Erythroblast (primary cell): ENCODE measurements around the gene LSM2.

ENCODE experiments used
- DNase-seq, 2 experiments: peaks; one replicate each; lab custom pipeline; 2025; lab: John Stamatoyannopoulos, UW
- GATA1 ChIP-seq: IDR thresholded peaks from 2 replicates; pipeline ENCODE4 v1.6.1; 2011; ENCODE audit warnings: low read depth, mild to moderate bottlenecking, control low read depth, low read length, moderate library complexity
- POLR2A ChIP-seq: IDR thresholded peaks from 2 replicates; pipeline ENCODE4 v1.6.1; 2011; ENCODE audit warnings: mild to moderate bottlenecking, low read length

Gene LSM2

DNA sequence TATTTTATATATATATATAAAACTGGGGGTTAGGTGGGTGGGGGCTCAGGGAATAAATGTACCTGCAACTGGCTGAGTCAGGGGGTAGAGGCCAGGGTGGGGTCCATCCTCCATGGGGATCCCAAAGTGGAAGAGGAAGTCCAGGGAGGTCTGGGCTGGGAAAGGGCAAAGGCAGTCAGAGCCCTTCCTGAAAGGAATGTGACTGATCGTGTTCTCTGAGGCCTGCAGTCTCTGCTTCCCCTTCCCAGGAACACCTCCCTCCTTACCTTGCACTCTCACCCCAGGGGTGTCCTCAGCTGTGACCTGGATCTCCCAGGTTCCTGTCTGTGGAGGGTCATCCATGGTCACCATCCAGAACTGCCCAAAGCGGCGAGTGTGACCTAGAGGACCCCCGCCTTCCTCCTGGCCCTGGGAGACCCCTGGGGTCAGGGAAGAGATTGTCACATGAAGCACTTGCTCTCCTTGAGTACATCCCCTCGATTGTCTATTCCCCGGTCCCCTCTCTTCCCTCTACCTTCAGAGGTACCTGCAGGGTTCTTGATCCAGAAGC lies 39.6 kb downstream of the LSM2 start:
- no peak for DNase-seq
- TF ChIP-seq GATA1 (no peak), POLR2A (no peak)

GRCh38 chr6:31765910-31766794 lies 40.6 kb downstream of the LSM2 start:
- TF ChIP-seq GATA1, result no peak
- TF ChIP-seq POLR2A, result no peak
- DNase-seq, result no peak

DNA sequence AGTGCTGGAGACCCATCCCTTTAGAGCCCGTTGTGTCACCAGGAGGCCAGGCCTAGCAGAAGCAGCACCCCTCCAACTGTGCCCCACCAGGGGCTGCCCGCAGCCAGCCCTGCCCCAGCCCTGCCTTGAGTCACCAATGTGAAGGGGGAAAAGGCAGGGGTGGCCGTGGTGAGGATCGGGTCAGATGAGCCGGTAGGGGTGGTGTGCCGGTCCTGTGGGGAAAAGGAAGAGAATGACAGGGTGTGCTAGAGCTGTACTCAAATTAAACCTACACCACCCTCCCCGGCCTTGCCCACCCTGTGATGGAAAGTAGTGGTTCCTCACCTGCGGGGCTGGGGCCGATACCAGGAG lies 41.2 kb downstream of the LSM2 start:
- DNase-seq, result no peak
- TF ChIP-seq GATA1, result no peak
- no peak for TF ChIP-seq POLR2A

DNA sequence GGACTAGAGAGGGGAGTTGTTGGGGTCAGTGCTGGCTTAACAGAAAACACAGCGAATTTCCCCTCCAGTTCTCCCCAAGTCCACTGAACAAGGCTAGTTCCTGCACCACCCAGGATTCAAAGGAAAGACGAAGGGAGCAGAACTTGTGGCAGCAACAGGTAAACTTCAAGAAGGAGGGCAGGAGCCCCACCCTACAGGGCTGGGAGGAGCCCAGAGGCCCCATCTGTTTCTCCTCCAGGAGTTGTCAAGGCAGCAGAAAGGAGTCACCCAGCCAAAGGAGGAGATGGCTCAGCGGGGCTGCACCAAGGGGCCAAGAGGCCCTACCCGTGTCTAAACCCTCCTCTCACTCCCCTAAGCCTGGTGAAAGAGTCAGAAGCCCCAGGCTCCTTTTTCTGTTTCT lies 42.6 kb downstream of the LSM2 start:
- TF ChIP-seq POLR2A (no peak), GATA1 (no peak)

DNA sequence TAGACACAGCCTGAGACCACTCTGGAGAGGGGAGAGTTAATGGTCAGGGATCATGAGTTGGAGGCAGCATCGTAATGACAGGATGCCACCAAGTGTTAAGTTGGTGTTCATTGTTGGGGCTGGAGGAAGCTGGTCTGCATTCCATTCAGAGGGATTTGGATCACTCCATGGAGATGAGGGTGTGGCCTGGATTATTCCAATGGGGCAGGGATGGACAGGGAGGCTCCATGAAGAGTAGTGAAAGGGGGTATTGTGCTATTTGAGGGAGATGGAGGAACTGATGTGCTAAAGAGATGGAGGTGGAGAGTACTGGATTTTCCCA lies 43.2 kb downstream of the LSM2 start:
- no peak for TF ChIP-seq POLR2A
- no peak for TF ChIP-seq GATA1
- DNase-seq, result no peak

More for the DNA sequence above, 42.6 kb downstream of the LSM2 start:
- DNase-seq, result no peak

GRCh38 chr6:31762878-31763618 lies 43.7 kb downstream of the LSM2 start:
- TF ChIP-seq POLR2A, result no peak
- TF ChIP-seq GATA1, result no peak
- DNase-seq, result no peak

- TF ChIP-seq POLR2A (no peak), GATA1 (no peak)
- no peak for DNase-seq
Measured at GRCh38 chr6:31762356-31762755, 44.4 kb downstream of the LSM2 start, which contains the start of gene SAPCD1. Gene SAPCD1, plus strand, starts transcription at chr6:31762656. Its CDS starts 399 bp downstream, at chr6:31763055.

DNA sequence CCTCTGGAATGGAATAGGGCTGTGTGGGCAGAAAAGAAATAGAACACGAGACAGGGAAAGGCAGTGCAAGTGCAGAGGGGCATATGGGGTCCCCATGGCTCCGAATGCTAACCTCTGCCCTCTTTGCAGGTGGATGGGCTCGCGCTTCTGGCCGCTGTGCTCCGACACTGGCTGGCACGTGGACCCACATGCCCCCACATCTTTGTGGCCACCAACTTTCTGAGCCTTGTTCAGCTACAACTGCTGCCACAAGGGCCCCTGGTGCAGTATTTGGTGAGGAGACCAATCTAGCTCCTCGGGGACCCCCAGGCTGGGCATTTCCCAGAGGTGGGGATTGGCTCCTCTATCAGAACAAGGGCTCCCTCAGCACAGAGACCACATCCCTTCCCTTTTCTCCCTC lies 45.4 kb downstream of the LSM2 start:
- TF ChIP-seq GATA1 (no peak), POLR2A (no peak)
- no peak for DNase-seq

DNA sequence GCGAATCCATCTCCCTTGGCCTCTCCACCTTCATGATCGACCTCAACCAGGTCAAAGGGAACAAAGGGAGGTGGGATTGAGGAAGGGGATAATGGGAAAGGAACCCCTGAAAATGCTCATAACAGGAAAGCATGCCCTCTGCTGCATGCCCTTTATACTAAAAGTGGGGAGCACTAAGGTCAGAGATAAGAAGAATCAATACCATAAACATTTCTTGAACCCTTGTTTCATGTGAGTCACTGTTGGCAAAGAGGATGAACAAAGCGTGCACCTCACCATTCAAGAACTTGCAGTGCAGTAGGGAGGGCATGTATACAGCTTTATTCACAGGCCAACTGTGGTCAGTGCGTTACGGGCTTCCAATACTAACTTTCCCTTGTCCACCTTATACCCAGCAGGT lies 46.0 kb downstream of the LSM2 start:
- no peak for DNase-seq
- TF ChIP-seq POLR2A (no peak), GATA1 (no peak)

DNA sequence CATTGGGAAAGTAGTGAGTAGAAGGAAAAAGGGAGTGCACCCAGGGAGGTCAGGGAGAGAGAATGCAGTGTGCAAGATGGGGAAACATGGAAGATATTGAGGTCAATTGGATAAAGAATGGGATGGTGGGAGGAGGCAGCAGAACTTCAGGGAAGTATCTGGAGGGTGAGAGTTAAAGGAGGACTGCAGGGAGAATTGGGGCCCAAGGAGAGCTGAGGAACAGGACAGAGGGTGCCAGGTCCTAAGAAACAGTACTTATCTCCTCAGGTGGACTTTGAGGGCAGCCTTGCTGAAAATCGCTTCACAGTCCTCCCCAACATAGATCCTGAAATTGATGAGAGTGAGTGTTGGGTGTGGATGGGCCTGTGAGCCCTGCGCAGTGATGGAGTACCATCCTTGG lies 48.5 kb downstream of the LSM2 start:
- TF ChIP-seq GATA1 (no peak), POLR2A (no peak)

GRCh38 chr6:31752739-31753319 lies 53.9 kb downstream of the LSM2 start:
- TF ChIP-seq GATA1 (no peak), POLR2A (no peak)

More for the DNA sequence above, 48.5 kb downstream of the LSM2 start:
- DNase-seq, result no peak

DNA sequence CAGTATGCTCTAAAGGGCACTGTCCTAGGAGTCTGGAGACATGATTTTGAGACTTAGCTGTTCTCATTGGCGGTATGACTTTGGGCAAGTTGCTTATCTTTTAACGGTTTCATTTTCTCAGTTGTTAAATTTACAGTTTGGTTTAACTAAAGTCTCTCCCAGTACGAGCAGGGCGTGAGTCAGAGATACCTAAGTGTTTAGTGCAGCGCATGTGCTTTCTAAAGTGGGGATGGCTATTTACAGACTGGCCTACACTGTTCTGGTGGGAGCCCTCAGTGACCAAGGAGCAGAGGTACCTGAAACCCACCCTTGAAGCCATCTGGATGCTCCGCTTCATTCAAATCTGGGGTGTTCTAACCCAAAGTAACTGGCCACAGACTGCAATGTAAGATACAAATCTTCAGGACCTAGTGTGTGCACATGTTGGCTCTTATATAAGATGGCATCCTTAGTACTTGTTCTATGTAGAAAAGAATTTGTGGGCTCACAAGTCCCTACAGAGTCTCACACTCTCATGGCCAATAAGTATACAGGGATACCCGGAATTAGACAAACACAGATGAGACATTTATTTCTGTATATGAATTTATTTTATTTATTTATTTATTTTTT lies 56.2 kb downstream of the LSM2 start:
- no peak for DNase-seq
- TF ChIP-seq POLR2A (no peak), GATA1 (no peak)

More at GRCh38 chr6:31752739-31753319, 53.9 kb downstream of the LSM2 start:
- DNase-seq, result no peak

DNA sequence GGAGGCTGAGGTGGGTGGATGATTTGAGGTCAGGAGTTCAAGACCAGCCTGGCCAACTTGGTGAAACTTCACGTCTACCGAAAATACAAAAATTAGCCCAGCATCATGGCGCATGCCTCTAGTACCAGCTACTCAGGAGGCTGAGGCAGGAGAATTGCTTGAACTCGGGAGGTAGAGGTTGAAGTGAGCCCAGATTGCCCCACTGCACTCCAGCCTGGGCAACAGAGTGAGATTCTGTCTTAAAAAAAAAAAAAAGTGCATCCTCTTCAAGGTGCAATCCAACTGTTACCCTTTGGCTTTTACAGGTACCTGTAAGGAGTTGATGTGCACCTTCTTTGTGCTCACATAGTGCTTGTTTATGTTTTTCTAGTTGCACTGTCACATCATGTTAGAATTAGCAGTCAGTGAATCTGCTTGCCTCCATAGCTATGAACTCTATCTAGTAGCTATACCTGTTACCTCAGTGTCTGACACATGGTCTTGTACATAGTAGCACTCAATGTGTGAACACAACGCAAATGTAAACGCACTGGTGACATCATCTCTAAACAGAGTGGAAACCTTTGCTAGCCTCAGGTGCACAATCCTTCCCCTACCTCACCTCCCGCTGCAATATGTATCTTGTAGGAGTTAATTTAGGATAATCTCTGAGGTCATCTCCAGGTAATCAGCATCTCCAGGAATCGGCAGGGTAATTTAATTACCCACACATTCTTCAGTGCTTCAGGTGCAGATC lies 57.3 kb downstream of the LSM2 start:
- no peak for DNase-seq
- TF ChIP-seq POLR2A (no peak), GATA1 (no peak)
